HK-2 (cell line): Measurements from ENCODE around the gene PTGIR.

Experiments used
- DNase-seq: peaks from one replicate; pipeline ENCODE4 v3.0.0-alpha.2; 2018; ENCODE audit not compliant: unreplicated experiment

The PTGIR gene, protein sequence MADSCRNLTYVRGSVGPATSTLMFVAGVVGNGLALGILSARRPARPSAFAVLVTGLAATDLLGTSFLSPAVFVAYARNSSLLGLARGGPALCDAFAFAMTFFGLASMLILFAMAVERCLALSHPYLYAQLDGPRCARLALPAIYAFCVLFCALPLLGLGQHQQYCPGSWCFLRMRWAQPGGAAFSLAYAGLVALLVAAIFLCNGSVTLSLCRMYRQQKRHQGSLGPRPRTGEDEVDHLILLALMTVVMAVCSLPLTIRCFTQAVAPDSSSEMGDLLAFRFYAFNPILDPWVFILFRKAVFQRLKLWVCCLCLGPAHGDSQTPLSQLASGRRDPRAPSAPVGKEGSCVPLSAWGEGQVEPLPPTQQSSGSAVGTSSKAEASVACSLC

DNA sequence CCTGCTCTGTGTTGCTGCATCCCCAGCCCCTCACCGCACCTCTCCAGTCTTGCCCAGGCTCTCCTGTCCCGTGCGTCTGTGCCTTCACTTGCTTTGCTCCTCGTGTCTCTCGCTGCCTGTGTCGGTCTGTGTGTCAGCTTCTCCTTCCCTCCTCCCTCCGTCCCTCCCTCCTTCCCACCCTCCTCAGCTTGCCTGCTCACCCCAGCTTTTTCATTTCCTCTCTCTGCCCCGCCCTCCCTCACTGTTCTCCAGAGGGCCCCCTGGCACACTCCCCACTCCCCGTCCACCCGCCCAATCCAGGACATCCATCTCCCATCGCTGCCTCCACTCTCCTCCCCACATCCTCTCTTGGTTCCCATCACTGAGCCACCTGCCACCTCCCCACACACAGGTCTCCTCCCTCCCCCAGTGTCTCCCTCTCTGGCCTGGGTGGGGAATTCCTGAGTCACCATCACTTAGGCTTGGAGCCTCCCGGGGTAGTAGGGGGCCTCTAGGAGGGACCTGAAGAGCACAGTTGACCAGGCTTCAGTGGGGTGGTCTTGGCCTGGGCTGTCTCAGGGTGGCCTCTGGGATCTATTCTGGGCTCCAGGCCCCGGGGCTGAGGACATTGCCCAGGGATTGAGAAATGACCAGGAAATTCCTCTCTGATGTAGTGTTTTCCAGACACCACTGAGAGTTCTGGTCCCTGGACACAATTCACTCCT is at the start of gene PTGIR:
PTGIR (minus strand) TSS at position 132 of the 704 bp plus-strand sequence. CDS start 864 bp downstream, outside the sequence.
- DNase-seq, result no peak

DNA sequence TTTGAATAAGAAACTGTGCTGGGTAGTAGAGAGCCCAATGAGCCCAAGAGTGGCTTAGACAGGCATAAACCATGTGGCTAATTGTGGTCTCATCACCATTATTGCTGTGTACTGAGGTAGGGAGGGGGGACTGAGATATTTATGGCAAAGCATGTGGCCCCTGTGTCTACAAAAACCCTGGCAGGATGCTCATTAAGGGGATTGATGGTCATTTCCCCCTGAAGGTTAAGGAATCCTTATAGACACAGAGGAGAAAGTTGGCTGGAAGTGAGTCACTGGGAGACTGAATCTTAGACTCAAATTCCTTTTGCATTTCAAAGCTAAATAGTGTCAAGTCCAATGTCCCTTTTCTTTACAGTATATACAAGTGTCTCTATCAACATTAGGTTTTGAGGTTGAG is 45.9 kb upstream of the PTGIR start:
- DNase-seq, result no peak

DNA sequence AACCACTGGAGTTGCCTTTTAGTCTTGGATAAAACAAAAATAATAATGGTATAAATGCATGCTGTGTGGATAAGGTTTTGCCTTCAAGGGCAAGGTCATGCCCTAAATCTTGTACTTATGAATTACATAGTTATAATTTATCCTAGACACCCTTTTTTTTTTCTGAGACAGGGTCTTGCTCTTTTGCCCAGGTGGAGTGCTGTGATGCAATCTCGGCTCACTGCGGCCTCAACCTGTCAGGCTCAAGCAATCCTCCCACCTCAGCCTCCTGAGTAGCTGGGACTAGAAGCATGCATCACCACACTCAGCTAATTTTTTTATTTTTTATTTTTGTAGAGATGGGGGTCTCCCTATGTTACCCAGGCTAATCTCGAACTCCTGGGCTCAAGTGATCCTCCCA is 43.8 kb upstream of the PTGIR start:
- DNase-seq, result no peak

DNA sequence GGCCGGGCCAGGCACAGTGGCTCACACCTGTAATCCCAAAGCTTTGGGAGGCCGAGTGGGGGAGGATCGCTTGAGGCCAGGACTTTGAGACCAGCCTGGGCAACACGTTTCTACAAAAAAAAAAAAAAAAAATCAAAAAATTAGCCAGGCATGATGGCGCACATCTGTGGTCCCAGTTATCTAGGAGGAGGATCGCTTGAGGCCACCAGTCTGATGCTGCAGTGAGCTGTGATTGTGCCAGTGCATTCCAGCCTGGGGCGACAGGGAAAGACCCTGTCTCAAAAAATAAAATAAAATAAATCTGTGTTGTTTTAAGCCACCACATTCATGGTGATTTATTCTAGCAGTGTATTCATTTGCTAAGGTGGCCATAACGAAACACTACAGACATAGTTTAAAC is 40.2 kb upstream of the PTGIR start:
- DNase-seq, result no peak

DNA sequence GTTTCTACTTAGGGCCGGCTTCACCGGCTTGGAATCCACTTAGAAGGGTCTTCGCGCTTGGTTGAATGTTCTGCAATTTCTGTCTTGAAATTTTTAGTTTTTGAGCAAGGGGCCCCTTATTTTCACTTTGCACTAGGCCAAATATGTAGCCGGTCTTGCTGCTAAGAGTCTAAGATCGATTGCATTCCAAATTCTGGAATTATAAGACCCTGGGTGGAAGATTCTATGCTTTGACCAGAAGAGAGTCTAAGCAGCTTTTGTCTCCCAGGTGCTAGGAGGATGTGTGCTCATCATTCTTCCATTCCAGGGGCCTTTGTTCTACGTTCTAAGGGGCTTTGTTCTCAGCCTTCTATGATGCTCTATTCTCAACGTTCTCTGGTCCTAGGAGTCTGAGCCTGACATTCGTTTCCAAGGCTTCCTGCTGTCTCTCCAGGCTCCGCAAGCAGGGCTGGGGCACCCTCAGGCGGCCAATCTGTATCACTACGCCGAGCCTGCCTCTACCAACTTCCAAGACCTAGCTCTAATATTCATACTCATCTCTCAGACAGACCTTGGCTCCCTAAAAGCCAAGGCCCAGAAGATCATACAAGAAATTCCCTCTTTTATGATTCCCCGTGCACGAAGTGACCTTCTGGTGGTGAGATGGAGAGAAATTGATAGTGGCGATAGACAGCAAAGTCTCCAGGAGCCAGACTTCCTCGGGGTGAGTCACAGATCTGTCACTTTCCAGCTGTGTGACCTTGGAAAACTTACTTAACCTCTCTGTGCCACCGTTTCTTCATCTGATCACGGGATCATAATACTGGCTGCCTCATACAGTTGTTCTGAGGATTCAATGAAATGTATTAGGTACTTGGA is 37.1 kb upstream of the PTGIR start:
- peak; percentile 77 for DNase-seq

DNA sequence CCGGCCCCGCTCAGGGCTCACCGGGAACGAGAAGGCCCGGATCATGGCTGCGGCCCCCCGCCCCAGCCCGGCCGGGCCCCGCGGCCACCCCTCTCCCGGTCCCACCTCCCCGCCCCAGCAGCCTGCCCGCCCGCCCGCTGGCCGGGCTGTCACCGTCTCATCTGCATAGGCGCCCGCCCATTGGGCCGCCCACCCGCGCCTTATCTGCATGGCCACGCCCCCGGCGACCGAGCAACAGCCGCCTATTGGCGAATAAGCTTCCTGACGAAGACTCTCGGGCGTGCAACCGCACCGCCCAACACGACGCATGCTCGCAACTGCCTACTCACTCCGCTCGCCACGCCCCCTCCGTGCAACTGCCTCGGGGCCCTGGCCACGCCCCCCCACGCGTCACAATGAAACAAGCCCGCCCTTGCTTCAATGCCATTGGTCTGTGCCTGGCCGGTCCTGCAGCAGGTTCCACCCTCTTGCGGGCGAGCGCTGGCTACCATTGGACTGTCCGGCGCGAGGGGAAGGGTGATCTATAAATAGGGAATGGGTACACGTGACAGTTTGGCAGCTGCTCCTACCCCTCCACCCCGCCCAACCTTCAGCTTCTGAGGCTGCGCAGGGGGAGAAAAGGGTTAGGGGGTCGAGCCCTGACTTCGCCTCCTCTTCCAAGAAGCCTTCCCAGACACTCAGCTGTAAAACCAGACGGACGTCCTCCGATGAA is 36.3 kb upstream of the PTGIR start, which contains the start of gene DACT3:
DACT3 (minus strand) TSS at position 163 of the 712 bp plus-strand sequence; CDS start at position 45, 118 bp downstream.
- DNase-seq, result peak; percentile 100

DNA sequence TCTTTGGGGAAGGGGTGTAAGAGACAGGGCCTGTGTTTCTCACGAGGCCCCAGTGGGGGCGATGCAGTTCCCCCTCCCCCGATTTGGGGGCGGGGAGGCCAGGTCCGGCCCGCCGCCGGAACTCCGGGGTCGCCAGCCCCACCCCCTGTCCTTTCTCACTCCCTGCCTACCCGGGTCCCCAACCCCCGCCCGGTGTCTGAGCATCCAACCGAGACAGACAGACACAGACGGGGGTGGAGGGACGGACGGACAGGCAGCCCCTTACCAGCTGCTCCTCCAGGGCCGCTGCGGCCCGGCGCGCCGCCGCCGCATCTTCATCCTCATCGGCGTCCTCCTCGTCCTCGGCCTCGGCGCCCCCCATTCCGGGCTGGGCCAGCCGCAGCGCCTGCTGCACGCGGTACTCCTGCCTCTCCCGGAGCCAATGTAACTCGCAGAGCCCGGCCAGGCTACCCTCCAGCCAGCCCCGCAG is 35.7 kb upstream of the PTGIR start:
- DNase-seq, result no peak

DNA sequence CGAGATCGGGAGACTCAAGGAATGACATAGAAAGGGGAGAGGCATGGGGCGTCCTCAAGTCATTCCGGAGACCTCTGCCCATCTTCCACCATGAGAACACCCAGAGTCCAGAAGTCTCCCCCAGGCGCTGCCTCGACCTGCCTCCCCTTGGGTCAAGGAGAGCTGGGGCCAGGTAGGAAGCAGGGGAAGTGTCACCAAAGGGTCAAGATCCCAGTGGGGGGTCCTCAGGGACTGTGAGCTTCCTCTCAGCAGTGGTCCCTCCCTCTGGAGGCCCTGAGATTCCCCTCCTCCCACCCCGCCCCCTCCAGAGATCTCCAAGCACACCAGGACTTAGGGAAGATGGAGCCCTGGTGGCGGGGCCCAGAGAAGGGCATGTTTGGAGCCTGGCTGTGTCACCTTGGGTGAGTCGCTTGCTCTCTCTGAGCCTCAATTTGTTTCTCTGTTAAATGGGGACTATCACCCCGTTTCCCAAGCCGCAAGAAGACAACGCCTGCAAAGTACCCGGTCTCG is 35.2 kb upstream of the PTGIR start:
- no peak for DNase-seq

DNA sequence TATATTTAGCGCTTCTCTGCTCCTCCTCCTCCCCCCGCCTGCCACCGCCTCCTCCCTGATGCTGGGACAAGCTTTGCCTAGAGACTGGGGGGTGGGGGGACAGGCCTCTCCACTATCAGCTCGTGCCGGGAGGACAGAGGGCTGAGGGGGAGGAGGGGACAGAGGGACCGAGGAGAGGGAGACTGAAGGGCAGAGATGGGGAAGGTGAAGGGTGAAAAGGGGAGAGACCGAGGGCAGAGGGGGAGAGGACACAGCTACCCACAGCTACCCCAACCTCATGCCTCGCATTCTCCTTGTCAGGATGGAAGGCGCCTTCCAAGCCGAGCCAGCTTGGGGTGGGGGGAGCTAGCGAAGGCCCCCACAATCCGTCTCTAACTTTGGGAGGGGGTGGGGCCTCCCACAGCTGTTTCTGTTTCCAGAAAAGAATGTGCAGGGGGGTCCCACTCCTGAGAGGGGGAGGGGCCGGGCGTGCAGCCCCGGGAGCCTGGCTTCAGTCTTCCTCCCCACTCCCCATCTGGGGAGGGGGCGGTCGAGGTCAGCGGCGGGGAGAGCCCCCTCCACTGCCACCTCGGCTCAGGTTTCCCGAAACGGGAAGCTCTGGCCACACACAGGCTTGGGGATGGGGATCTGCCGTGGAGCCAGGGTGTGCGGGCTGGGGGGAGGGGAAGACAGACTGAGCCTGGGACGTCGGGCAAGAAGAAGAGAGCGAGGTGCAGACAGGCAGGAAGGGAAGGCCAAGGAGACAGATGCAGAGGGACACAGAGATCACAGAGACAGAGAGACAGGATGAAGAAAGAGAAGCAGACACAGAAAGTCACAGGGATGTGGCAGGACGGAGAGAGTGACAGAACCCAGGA is 34.5 kb upstream of the PTGIR start:
- no peak for DNase-seq

DNA sequence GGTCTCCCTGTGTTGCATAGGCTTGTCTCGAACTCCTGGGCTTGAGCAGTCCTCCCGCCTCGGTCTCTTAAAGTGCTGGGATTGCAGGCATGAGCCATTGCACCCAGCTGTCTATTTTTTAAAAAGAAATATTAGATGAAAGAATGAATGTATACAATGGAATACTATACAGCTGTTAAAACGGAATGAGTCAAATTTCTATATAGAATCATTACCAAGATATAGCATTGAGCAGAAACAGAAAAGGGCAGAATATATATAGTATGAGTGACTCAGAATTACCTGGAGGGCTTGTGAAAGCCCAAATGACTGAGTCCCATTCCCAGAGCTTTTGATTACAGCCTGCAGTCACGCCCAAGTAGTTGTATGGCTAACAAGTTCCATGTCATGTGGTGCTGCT is 31.7 kb upstream of the PTGIR start:
- DNase-seq, result no peak

DNA sequence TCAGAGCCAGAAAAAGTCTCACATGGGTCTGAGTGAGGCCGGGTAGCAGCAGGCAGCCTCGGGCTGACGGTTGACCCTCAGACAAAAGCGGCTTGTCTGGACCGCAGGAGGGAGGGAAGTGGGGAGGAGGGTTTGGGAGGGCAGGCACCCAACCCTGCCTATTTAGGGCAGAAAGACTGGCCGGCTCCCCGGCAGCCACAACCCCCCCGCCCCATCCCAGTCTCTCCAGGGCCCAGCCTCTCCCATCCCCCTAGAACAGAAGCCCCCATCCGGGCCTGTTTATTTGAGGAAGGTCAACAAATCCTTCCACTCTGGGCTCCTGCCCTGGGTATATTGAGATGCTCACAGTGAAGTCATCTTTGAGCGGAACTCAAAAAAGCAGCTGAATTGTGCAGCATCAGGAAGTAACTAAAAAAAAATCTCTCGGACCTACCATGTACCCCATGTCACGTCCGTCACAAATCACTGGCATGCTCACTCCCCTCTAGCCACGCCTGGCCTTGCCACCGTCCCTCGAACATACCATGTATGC is 29.8 kb upstream of the PTGIR start:
- DNase-seq, result no peak

DNA sequence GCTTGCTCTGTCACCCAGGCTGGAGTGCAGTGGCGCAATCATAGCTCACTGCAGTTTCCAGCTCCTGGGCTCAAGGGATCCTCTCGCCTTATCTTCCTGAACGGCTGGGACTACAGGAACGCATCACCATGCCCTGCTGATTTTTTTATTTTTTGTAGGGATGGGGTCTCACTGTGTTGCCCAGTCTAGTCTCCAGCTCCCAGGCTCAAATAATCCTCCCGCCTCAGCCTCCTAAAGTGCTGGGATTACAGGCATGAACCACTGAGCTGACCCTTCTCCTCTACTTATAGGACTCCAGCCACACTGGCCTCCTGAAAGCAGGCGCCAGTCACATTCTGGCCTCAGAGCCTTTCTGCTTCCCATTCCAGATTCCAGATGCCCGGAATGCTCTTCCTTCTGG is 25.6 kb upstream of the PTGIR start:
- no peak for DNase-seq

DNA sequence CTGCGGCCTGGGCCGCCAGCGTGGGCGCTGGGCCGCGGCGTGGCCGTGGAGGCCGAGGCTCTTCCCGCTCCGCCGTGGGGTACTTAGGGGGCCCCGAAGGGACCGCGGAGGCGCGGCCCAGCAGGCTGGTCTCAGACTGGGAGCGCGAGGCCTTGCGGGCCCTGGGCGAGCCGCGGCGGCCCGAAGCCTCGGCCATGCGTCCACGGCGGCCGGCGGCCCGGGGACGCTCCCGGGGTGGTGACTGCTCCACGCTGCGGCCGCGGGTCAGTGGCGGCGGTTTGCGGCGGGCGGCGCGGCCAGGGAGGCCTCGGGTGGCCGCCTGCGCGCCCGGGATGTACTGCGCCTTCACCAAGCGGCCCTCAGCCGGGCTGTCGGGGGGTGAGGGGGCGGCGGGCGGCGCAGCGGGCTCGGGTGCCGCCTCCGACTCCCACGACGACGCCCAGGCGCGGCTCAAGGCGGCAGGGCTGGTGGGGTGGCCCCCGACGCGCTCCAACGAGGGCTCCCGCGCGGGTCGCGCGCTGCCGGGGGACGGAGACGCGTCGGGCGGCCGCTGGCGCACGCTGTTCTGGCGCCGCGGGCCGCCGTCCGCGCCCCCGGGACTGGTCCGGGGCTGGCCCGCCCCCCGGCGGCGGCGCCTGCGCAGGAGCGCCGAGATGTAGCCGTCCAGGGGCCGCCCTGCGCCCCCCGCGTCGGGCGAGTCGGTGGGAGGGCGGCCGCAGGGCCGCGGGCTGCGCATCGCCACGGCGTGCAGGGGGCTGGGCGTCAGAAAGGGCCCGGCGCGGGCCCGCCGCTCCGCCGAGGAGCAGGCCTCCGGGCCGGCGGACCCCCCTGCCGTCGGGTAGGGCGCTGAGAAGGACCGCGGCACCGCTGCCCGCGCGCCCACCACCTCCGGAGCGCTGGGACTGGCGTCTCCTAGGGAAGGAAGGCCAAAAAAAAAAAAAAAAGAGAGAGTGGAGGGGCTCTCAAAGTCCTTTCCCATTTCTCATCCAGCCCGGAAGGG is 24.4 kb upstream of the PTGIR start:
- no peak for DNase-seq

DNA sequence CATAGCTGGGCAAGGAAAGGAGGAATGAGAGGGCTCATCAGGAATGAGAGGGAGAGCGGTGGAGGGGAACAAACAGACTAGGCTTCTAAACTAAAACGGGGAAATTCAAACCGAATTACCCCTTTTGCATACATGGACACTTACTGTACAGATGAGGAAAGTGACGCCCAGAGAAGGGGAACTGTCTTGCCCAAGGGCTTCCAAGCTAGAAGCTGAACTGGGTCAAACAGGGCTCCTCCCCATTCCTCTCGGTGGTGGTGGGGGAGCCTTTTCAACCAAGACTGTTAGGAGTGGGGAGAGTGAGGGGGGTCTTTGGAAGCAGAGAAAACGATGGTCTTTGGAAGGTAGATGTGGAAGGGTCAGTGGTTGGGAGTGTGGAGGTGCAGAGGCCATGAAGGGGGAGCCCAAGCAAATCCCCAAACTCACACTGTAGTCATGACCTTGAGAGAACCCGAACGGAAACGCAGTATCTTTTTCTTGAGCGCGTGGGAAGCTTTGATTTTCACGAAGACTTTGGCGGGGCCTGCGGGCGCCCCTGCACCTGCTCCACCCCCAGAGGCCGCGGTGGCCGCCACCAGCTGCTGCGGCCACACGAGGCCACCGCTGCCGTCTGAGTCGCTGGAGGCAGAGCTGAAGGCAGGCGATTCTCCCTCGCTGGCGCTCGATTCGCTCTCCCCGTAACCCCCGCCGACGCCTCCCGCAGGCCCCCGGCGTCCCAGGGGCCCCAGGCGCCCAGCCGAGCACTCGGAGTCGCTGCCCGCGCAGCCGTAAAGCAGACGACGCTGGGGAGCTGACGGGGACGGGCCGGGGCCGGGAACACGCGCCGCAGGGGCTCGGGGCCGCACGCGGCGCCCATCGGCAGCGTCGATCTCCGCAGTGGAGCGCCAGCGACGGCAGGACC is 23.4 kb upstream of the PTGIR start:
- no peak for DNase-seq

DNA sequence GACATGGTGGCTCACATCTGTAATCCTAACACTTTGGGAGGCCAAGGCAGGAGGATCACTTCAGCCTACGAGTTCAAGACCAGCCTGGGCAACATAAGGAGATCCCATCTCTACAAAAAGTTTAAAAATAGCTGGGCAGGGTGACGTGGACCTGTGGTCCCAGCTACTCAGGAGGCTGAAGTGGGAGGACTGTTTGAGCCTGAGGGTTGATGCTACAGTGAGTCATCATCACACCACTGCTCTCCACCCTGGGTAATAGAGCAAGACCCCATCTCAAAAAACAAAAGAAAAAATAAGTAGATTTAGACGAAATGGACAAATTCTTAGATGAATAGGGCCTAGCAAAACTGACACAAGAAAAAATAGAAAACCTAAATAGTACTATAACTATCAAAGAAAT is 21.5 kb upstream of the PTGIR start:
- no peak for DNase-seq

DNA sequence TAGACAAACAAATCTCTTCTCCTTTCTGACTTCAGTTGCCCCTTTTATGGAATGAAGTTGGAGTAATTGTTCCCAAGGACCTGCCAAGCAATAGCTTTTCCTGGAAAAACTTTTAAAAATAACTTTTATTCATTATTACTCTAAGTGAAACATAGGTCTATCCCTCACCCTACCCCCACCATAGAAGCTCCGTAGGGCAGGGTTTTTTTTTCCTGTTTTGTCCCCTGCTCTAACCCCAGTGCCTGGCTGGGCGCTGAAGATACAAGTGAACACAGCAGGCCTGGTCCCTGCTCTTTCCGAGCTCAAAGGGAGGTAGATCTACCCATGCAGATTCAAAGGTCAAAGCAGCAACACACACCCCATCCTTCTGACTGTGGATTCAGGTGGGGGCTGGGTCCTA is 19.8 kb upstream of the PTGIR start:
- no peak for DNase-seq

DNA sequence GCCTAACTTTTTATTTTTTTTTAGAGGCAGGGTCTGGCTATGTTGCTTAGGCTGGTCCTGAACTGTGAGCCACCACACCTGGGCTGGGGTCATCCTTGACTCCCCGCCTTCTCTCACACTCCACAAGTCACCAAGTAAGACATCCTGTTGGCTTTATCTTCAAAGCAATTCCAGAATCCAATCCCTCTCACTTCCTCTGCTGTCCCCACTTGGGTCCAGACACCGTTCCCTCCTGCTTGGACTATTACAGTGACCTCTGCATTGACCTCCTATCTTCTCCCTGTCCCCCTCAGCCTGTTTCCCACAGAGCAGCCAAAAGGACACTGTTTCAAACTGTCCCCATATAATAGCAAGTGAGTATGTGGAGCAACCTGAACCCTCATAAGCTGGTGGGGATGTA is 15.8 kb upstream of the PTGIR start:
- no peak for DNase-seq
